HG03520 (cell line): ENCODE results near the gene BTD.

ENCODE experiments used
- ATAC-seq: cut with Tn5 transposase; IDR thresholded peaks from one replicate; pipeline ENCODE4 v1.9.1; 2021; ENCODE audit warnings: mild to moderate bottlenecking, moderate library complexity; ENCODE audit not compliant: unreplicated experiment

The BTD gene

GRCh38 chr3:15601399-15602145, at the start of gene BTD, which contains the start of gene HACL1:
Gene BTD (plus strand): TSS chr3:15601745. CDS start chr3:15635440, 33,695 bp downstream.
Gene HACL1 (minus strand): TSS chr3:15601569. CDS start chr3:15601463, 106 bp downstream.
- peak; percentile 92 for ATAC-seq

GRCh38 chr3:15551902-15552301, 49.6 kb upstream of the BTD start:
- ATAC-seq: no peak

GRCh38 chr3:15553749-15554148, 47.8 kb upstream of the BTD start:
- ATAC-seq: no peak

GRCh38 chr3:15556512-15556911, 45.0 kb upstream of the BTD start:
- ATAC-seq: peak; percentile 86

GRCh38 chr3:15557511-15557946, 44.0 kb upstream of the BTD start:
- peak; percentile 72 for ATAC-seq

GRCh38 chr3:15558581-15558980, 43.0 kb upstream of the BTD start:
- ATAC-seq: no peak

GRCh38 chr3:15562560-15562959, 39.0 kb upstream of the BTD start:
- no peak for ATAC-seq

GRCh38 chr3:15563190-15563589, 38.4 kb upstream of the BTD start:
- no peak for ATAC-seq

- no peak for ATAC-seq
These were observed 29.4 kb upstream of the BTD start for GRCh38 chr3:15572138-15572537.

GRCh38 chr3:15575446-15575845, 26.1 kb upstream of the BTD start:
- no peak for ATAC-seq

GRCh38 chr3:15576475-15576874, 25.1 kb upstream of the BTD start:
- ATAC-seq: no peak

GRCh38 chr3:15578289-15578867, 23.2 kb upstream of the BTD start:
- no peak for ATAC-seq

- ATAC-seq: no peak
These were observed 22.5 kb upstream of the BTD start for GRCh38 chr3:15579051-15579450.

- no peak for ATAC-seq
These were observed 19.8 kb upstream of the BTD start for GRCh38 chr3:15581471-15582394.

- ATAC-seq: no peak
These were observed 16.3 kb upstream of the BTD start for GRCh38 chr3:15585111-15585845.

GRCh38 chr3:15591242-15591641, 10.3 kb upstream of the BTD start:
- no peak for ATAC-seq

GRCh38 chr3:15591928-15592327, 9.6 kb upstream of the BTD start:
- ATAC-seq: no peak

- ATAC-seq: no peak
These were observed 8.6 kb upstream of the BTD start for GRCh38 chr3:15592968-15593367.

- no peak for ATAC-seq
These were observed 5.6 kb upstream of the BTD start for GRCh38 chr3:15595955-15596354.

- ATAC-seq: peak; percentile 5
These were observed 523 bp upstream of the BTD start for GRCh38 chr3:15601046-15601398.

GRCh38 chr3:15602146-15602536, 596 bp downstream of the BTD start:
- peak; percentile 9 for ATAC-seq
